Stomach (tissue), 9 donors: ENCODE data around the gene PLSCR1. TPM values are rescaled to one million over a fixed set of nuclear protein-coding genes. Genes with fewer than 3 reads are reported as not detected.
A peak's percentile ranks its signal among the peaks of the same experiment; 100 is the strongest.

Experiments
- DNase-seq, 2 donors: peaks; one replicate each; pipeline versions ENCODE4 v3.0.0 to v3.0.0-alpha.2; 2013 to 2019
- H3K27ac ChIP-seq, 5 donors: fragments of 200-600 bp in 4 of 5; sonication (generic) in 4 of 5; one replicate each; pipeline ENCODE4 v1.5.1; 2013 to 2019; ENCODE audit warnings: mild to moderate bottlenecking in 1 of 5, moderate library complexity in 1 of 5
- H3K27me3 ChIP-seq, 3 donors: fragments of 200-600 bp; sonication (generic); one replicate each; pipeline ENCODE4 v1.5.1; 2017 to 2019; ENCODE audit warnings: mixed run types in 1 of 3
- H3K36me3 ChIP-seq, 4 donors: fragments of 200-600 bp; sonication (generic); 1 replicate in 3 of 4; 2 replicates in 1 of 4; pipeline ENCODE4 v1.5.1; 2016 to 2019
- H3K4me1 ChIP-seq, 4 donors: fragments of 200-600 bp; sonication (generic); one replicate each; pipeline ENCODE4 v1.5.1; 2016 to 2019
- H3K4me3 ChIP-seq, 4 donors: fragments of 200-600 bp; sonication (generic) in 3 of 4; one replicate each; pipeline ENCODE4 v1.5.1; 2016 to 2019; ENCODE audit warnings: mild to moderate bottlenecking in 1 of 4
- H3K9me3 ChIP-seq, 4 donors: fragments of 200-600 bp; sonication (generic); one replicate each; pipeline ENCODE4 v1.5.1; 2016 to 2019
- EP300 ChIP-seq: sonication (generic); formaldehyde crosslinking; IDR thresholded peaks from one replicate; pipeline ENCODE4 v1.6.1; 2017; ENCODE audit warnings: antibody characterized with exemption
- POLR2A ChIP-seq, 4 donors: fragments of 450-650 bp; IDR thresholded peaks; one replicate each; pipeline ENCODE4 v1.6.1; 2016; ENCODE audit warnings: antibody characterized with exemption in 4 of 4, control low read depth in 2 of 4, mild to moderate bottlenecking in 1 of 4, moderate library complexity in 1 of 4
- POLR2AphosphoS5 ChIP-seq, 3 donors: sonication (generic); formaldehyde crosslinking; IDR thresholded peaks; one replicate each; pipeline ENCODE4 v1.6.1; 2016; ENCODE audit warnings: antibody characterized with exemption in 3 of 3
- WGBS, 5 donors: extraction: QIAGEN DNeasy Blood & Tissue Kit in 3 of 5; methylation state at CpG; one replicate each; pipeline versions ENCODE4 v1.1.5 to v1.1.7; 2013 to 2018; 5-methylcytosine and 5-hydroxymethylcytosine counted together
- intact Hi-C: fragments of 100-400 bp; cut with DNase I; formaldehyde crosslinking; loops from one replicate; pipeline ENCODE4 v1.15.1; 2023; ENCODE audit warnings: low total_unique reads
- polyA plus RNA-seq, 3 donors: library from polyadenylated mRNA; stranded (reverse); fragments of 200-250 nt; gene quantifications; one replicate each; pipeline ENCODE4 v1.2.3, GENCODE V29; 2013
- total RNA-seq, 5 donors: library from RNA; depleted of rRNA; stranded (reverse); fragments of >200 nt; gene quantifications; one replicate each; pipeline versions ENCODE4 v1.1.0 to v1.2.3, GENCODE V29; 2014 to 2016
- TF ChIP-seq, protein P1 (sequence below), 7 experiments: fragments of 450-650 bp in 4 of 7; fragments of 200-600 bp in 3 of 7; sonication (generic) in 3 of 7; IDR thresholded peaks; one replicate each; pipeline ENCODE4 v1.5.1; 2016 to 2019; ENCODE audit warnings: antibody characterized with exemption in 7 of 7, control low read depth in 2 of 7, mild to moderate bottlenecking in 1 of 7
- donor health status: healthy with polysubstance abuse.
- donor health status: Bipolar disorder and iron deficiency.
- donor health status: healthy.

PLSCR1 gene
- total and polyA plus RNA-seq, 8 donors = 18.7 to 506 (median 70.1) TPM

DNA sequence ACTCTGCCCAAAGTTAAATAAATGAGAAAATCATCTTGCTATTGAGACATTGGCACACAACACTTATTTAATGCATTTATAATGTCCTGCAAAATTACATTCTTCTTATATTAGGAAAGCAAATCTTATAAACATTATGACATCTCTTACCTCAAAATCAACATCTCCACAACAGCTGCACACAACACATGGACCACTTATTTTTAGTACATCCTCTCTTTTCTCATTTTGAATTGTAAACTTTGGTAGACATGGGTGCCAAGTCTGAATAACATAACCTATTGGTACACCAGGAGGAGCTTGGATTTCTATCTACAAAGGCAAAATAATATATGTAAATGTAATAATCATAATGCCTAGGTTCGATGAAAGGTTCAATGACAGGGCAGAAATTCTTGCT lies 23.0 kb downstream of the PLSCR1 start:
- WGBS, 5 donors = 64 to 89% (median 85%) methylated on average over 1 of the region's 1 CpG
- H3K36me3 ChIP-seq = peaks cover 6 to 74% (median 52%) of the 10 kb centered on the region in 4 donors
- no peaks in the 10 kb centered on the region for H3K9me3 ChIP-seq
- peaks cover 0 to 24% (median 14%) of the 10 kb centered on the region in 4 donors for H3K4me1 ChIP-seq
- intact Hi-C loops = no loop called here
- no peaks in the 10 kb centered on the region for H3K27me3 ChIP-seq
- no peak overlapping the region for H3K4me3 ChIP-seq
- DNase-seq = no peak
- H3K27ac ChIP-seq = no peak overlapping the region
- no peak for TF ChIP-seq POLR2A (IDR thresholded peaks at IDR 0.05)

- intact Hi-C loops = no loop called here
- Histone ChIP-seq H3K36me3 (peaks cover 3 to 78% (median 52%) of the 10 kb centered on the region in 4 donors), H3K27ac (no peak overlapping the region), H3K9me3 (no peaks in the 10 kb centered on the region), H3K27me3 (no peaks in the 10 kb centered on the region), H3K4me1 (peaks cover 0 to 24% (median 14%) of the 10 kb centered on the region in 4 donors), H3K4me3 (no peak overlapping the region)
- DNase-seq = no peak
- TF ChIP-seq, protein P1, sequence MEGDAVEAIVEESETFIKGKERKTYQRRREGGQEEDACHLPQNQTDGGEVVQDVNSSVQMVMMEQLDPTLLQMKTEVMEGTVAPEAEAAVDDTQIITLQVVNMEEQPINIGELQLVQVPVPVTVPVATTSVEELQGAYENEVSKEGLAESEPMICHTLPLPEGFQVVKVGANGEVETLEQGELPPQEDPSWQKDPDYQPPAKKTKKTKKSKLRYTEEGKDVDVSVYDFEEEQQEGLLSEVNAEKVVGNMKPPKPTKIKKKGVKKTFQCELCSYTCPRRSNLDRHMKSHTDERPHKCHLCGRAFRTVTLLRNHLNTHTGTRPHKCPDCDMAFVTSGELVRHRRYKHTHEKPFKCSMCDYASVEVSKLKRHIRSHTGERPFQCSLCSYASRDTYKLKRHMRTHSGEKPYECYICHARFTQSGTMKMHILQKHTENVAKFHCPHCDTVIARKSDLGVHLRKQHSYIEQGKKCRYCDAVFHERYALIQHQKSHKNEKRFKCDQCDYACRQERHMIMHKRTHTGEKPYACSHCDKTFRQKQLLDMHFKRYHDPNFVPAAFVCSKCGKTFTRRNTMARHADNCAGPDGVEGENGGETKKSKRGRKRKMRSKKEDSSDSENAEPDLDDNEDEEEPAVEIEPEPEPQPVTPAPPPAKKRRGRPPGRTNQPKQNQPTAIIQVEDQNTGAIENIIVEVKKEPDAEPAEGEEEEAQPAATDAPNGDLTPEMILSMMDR (IDR thresholded peaks at IDR 0.05) = no peak
- no peak for TF ChIP-seq POLR2AphosphoS5 (IDR thresholded peaks at IDR 0.05)
- TF ChIP-seq POLR2A (IDR thresholded peaks at IDR 0.05) = no peak
- TF ChIP-seq EP300 = no peak
Measured at GRCh38 chr3:146519810-146520209, 24.6 kb downstream of the PLSCR1 start.

DNA sequence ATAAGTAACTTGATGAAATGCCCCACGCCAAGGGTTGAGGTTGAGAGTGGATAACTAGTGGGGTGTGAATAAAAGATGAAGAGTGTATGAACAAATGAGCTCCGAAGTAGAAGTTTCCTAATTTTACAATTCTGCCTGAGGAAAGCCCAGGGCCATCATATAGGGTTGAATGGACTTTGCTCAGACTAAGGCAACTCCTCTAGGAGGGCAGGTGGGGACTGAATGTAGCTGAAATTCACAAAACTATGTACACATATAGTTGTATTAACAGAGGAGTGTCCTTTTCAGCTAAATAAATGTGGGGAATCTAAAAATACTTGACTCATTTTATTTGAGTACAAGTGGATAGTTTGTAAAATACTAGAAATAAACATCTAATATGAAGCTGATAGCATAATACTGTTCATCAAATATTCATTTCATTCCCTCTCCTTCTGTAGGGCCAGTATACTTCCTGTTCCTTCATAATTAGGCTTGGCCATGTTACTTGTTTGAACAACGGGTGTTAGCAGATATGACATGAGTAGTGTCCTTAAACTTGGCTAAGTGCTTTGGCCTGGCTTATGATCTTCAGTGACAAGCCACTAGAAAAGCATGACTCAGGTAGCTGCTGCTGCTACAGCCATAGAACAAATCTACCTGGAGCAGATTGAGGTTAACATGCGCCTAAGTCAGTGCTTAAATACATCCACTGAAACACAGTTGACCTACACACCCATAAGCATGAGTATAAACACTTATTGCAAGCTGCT lies 26.5 kb downstream of the PLSCR1 start:
- peak in 1 of 2 donors; percentile 61 for DNase-seq
- intact Hi-C loops = no loop called here
- TF ChIP-seq POLR2AphosphoS5 (IDR thresholded peaks at IDR 0.05) = peak in 2 of 3 donors; percentile 43 to 75
- TF ChIP-seq, protein P1 (IDR thresholded peaks at IDR 0.05) = no peak
- no peak for TF ChIP-seq POLR2A (IDR thresholded peaks at IDR 0.05)
- TF ChIP-seq EP300 = no peak
- Histone ChIP-seq H3K4me1 (peaks cover 0 to 33% (median 22%) of the 10 kb centered on the region in 4 donors), H3K27me3 (no peaks in the 10 kb centered on the region), H3K27ac (peak overlapping the region in 4 of 5 donors; percentile 3 to 56 (median 44)), H3K4me3 (no peak overlapping the region), H3K36me3 (peaks cover 7 to 76% (median 47%) of the 10 kb centered on the region in 4 donors), H3K9me3 (no peaks in the 10 kb centered on the region)
- WGBS, 5 donors = 44 to 58% (median 46%) methylated on average over 4 of the region's 4 CpGs

DNA sequence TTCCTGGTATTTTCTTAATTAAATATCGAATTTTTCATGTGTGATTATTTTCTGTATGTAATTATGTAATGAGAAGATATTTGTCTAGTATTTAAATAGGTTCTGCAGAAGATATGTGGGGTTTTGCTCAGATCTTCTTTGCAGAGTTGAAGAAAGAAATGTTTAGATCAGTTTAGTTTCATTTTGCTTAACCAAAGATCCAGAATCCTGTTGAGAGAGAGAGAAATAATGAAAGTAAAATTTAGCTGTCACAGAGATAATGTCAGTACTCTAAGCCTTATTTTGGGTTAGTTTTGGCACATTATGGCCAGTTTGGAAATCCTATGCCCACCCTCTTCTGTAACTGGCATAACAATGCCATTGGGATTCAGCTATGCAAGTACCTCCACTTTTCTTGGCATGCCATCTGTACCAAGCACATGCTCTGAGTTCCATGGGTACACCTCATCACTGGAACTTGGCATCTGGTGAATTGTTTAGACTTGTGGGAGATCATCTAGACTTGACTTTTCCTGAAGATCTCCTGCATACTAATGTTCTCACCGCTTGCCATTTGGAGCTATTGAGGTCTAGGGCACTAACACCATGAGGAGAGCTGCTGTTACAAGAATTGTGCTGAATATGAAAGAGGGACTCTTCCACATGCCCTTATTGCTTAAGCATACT lies 30.9 kb downstream of the PLSCR1 start:
- TF ChIP-seq EP300 (no peak), POLR2AphosphoS5 (IDR thresholded peaks at IDR 0.05) (peak in 1 of 3 donors; percentile 8)
- TF ChIP-seq, protein P1 (IDR thresholded peaks at IDR 0.05) = no peak
- no peak overlapping the region for H3K4me3 ChIP-seq
- WGBS, 5 donors = 80 to 89% (median 86%) methylated on average over 2 of the region's 2 CpGs
- peak overlapping the region in 2 of 5 donors; percentile 1 to 15 for H3K27ac ChIP-seq
- no peak for DNase-seq
- no peaks in the 10 kb centered on the region for H3K9me3 ChIP-seq
- no peaks in the 10 kb centered on the region for H3K27me3 ChIP-seq
- peaks cover 6 to 50% (median 25%) of the 10 kb centered on the region in 4 donors for H3K4me1 ChIP-seq
- intact Hi-C loops = no loop called here
- peaks cover 4 to 44% (median 22%) of the 10 kb centered on the region in 4 donors for H3K36me3 ChIP-seq
